Transverse colon (tissue), 4 donors: Measurements from ENCODE around the gene MYO5B.

Source experiments
- POLR2A ChIP-seq: fragments of 450-650 bp; IDR thresholded peaks from one replicate; pipeline ENCODE4 v1.6.1; 2016; ENCODE audit warnings: antibody characterized with exemption, mild to moderate bottlenecking, moderate library complexity
- POLR2AphosphoS5 ChIP-seq, 3 donors: sonication (generic); formaldehyde crosslinking; IDR thresholded peaks; one replicate each; pipeline ENCODE4 v1.6.1; 2016; ENCODE audit warnings: antibody characterized with exemption in 3 of 3
- TF ChIP-seq, protein P1 (sequence below), 5 experiments: fragments of 200-600 bp in 3 of 5; fragments of 450-650 bp in 2 of 5; sonication (generic) in 3 of 5; IDR thresholded peaks; 1 replicate in 2 of 5; 2 replicates in 3 of 5; pipeline ENCODE4 v1.5.1; 2016 to 2017; ENCODE audit warnings: antibody characterized with exemption in 5 of 5, inconsistent platforms in 3 of 5, mild to moderate bottlenecking in 2 of 5, moderate library complexity in 1 of 5

DNA sequence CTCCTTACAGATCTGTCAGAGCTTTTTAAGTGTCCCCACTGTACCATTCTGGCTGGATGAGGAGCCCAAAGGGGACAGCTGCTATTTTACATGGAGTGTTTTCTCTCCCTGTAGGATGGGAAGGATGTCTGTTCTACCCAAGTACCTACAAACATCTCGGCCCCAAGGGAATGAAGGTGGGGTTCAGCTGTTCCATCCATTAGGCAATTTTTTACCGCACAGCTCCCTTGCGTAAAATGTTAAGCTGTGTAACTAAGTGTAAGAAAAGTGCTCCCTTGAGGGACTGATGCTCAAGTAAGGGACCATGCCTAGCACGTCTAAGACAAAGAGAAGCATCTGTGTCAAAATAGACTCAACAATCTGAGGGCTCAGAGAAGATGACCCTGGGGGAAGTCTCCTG is 180.3 kb downstream of the MYO5B start:
- TF ChIP-seq, protein P1, sequence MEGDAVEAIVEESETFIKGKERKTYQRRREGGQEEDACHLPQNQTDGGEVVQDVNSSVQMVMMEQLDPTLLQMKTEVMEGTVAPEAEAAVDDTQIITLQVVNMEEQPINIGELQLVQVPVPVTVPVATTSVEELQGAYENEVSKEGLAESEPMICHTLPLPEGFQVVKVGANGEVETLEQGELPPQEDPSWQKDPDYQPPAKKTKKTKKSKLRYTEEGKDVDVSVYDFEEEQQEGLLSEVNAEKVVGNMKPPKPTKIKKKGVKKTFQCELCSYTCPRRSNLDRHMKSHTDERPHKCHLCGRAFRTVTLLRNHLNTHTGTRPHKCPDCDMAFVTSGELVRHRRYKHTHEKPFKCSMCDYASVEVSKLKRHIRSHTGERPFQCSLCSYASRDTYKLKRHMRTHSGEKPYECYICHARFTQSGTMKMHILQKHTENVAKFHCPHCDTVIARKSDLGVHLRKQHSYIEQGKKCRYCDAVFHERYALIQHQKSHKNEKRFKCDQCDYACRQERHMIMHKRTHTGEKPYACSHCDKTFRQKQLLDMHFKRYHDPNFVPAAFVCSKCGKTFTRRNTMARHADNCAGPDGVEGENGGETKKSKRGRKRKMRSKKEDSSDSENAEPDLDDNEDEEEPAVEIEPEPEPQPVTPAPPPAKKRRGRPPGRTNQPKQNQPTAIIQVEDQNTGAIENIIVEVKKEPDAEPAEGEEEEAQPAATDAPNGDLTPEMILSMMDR (IDR thresholded peaks at IDR 0.05), result no peak
- no peak for TF ChIP-seq POLR2AphosphoS5 (IDR thresholded peaks at IDR 0.05)
- no peak for TF ChIP-seq POLR2A
